ENCODE measurements around the gene NEDD9. TPM values are rescaled to one million over a fixed set of nuclear protein-coding genes. Genes with fewer than 3 reads are reported as not detected.

NEDD9 gene
- total RNA-seq, 1 donor from 2014 or later: 4.7 TPM

DNA sequence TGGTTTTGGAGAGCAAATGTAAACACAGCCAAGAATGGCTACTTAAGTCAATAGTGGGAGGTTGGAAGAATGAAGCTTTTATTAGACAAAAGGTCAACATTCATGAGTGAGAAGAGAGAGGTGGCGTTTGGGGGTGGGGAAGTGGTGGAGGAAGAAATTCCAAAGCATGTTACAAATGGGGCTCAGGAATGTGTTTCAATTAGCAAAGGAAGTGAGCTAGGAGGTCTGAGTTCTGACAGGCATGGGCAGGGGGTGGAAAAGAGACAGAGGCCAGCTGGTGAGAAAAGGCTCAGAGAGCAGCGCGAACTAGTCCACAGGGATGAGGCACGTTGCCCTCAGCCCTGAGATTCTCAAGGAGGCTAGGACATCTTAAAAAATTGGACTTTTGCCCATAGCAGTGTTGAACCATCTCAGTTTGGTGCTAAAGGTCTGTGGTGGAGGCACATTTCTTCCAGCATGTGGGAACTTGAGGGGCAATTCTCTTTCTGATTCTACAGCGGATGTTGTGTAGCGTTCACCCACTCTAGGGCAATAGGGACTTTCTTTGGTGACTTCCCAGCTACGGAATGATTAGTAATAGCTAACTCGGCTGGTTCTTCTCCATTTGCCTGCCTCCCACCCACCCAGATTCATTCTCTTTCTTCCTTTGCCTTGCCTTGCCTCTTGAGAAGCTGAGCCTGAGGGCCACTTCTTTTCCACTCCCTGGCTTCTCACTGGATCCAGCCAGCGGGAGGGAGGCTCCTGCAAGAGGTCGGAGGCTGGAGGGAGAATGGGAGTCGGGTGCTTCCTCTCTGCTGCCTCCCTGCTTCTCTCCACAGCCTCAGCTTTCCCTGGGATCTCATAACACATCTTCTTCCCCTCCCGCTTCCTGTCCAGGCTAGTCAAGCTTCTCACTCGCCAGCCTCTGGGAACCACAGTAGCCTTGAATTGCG lies 45.1 kb upstream of the NEDD9 start:
- no peak for TF ChIP-seq CTCF (IDR thresholded peaks at IDR 0.05; ENCODE audit: insufficient read depth, low read length, severe bottlenecking)
- Histone ChIP-seq H3K36me3 (ENCODE audit: control insufficient read depth, insufficient read depth, low read length) (no peaks in the 10 kb centered on the region), H3K27me3 (ENCODE audit: control insufficient read depth, insufficient read depth, low read length) (no peaks in the 10 kb centered on the region), H3K4me3 (ENCODE audit: low read depth, low read length) (no peak overlapping the region)
- DNase-seq (ENCODE audit: low read depth): peak; percentile 86
- no peak for FAIRE-seq

DNA sequence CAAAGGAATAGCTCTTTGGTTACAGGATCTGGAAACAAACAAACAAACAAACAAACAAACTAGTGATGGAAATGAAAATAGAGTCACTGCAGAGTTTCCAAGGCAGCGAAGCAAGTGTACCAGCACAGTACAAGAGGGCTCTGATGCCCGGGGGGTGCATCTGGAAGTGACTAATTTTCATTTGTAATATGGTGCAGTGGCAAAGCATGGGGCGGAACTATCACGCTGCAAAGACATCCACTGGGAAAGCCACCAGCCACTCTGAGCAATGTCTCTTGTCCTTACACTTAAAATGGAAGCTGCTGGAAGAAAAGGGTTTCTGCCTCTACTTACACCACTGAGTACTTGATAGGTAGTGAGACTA lies 44.4 kb upstream of the NEDD9 start:
- FAIRE-seq: no peak
- DNase-seq (ENCODE audit: low read depth): no peak
- H3K36me3 ChIP-seq (ENCODE audit: control insufficient read depth, insufficient read depth, low read length): no peaks in the 10 kb centered on the region
- H3K4me3 ChIP-seq (ENCODE audit: low read depth, low read length): no peak overlapping the region
- no peak for TF ChIP-seq CTCF (IDR thresholded peaks at IDR 0.05; ENCODE audit: insufficient read depth, low read length, severe bottlenecking)
- no peaks in the 10 kb centered on the region for H3K27me3 ChIP-seq (ENCODE audit: control insufficient read depth, insufficient read depth, low read length)

DNA sequence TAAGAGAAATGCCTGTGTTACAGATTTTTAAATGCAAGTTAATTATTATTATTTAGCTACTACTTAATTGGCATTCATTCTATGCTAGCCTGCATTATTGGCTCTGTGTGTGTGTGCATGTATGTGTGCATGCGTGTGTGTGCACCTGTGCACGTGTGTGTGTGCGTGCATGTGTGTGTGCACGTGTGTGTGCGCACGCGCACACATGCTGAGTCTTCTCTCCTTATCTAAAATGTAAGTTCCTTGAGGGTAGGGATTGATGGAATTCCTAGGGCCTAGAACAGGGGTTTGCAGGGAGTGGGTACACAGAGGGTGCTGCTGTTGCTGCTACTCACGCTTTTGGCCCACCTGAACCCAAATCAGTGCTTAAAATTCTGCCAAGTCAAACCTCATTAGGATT lies 43.8 kb upstream of the NEDD9 start:
- no peaks in the 10 kb centered on the region for H3K27me3 ChIP-seq (ENCODE audit: control insufficient read depth, insufficient read depth, low read length)
- no peak for DNase-seq (ENCODE audit: low read depth)
- TF ChIP-seq CTCF (IDR thresholded peaks at IDR 0.05; ENCODE audit: insufficient read depth, low read length, severe bottlenecking): no peak
- H3K36me3 ChIP-seq (ENCODE audit: control insufficient read depth, insufficient read depth, low read length): no peaks in the 10 kb centered on the region
- no peak for FAIRE-seq
- no peak overlapping the region for H3K4me3 ChIP-seq (ENCODE audit: low read depth, low read length)

DNA sequence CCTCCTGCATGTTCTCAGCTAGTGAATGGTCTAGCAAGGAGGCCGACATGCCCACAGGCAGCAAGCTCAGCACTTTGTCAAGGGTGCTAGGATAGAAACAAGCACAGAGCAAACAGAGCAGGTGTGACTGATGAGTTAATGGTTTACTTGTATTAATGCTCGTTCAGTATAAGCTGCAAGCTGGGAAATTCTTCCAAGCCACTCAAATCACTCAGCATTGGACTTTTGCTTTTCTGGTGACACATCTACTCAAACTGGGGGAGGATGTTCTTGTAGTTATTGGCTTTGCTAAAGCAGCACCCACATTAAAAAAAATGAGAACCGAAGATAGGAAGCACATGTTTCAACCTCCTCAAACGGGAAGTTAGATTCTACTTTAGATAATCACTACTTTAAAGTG lies 43.1 kb upstream of the NEDD9 start:
- DNase-seq (ENCODE audit: low read depth): peak; percentile 40
- no peak for FAIRE-seq
- Histone ChIP-seq H3K36me3 (ENCODE audit: control insufficient read depth, insufficient read depth, low read length) (no peaks in the 10 kb centered on the region), H3K27me3 (ENCODE audit: control insufficient read depth, insufficient read depth, low read length) (no peaks in the 10 kb centered on the region), H3K4me3 (ENCODE audit: low read depth, low read length) (no peak overlapping the region)
- TF ChIP-seq CTCF (IDR thresholded peaks at IDR 0.05; ENCODE audit: insufficient read depth, low read length, severe bottlenecking): no peak

GRCh38 chr6:11273406-11274065 lies 41.1 kb upstream of the NEDD9 start:
- no peaks in the 10 kb centered on the region for H3K36me3 ChIP-seq (ENCODE audit: control insufficient read depth, insufficient read depth, low read length)
- no peaks in the 10 kb centered on the region for H3K27me3 ChIP-seq (ENCODE audit: control insufficient read depth, insufficient read depth, low read length)
- no peak for TF ChIP-seq CTCF (IDR thresholded peaks at IDR 0.05; ENCODE audit: insufficient read depth, low read length, severe bottlenecking)
- FAIRE-seq (no peak), DNase-seq (ENCODE audit: low read depth) (peak; percentile 77)
- no peak overlapping the region for H3K4me3 ChIP-seq (ENCODE audit: low read depth, low read length)
